Colonic mucosa (tissue), 4 donors: ENCODE data around the gene PCBD2. TPM values are rescaled to one million over a fixed set of nuclear protein-coding genes. Genes with fewer than 3 reads are reported as not detected.

Experiments
- DNase-seq: peaks from one replicate; pipeline ENCODE4 v3.0.0-alpha.2; 2020
- H3K27ac ChIP-seq: fragments of 200-600 bp; one replicate; pipeline ENCODE4 v1.8.0; 2021
- H3K27me3 ChIP-seq: fragments of 200-600 bp; one replicate; pipeline ENCODE4 v1.8.0; 2021
- H3K36me3 ChIP-seq: fragments of 200-600 bp; one replicate; pipeline ENCODE4 v1.8.0; 2021
- H3K4me1 ChIP-seq: fragments of 200-600 bp; one replicate; pipeline ENCODE4 v1.8.0; 2021; ENCODE audit warnings: mild to moderate bottlenecking
- H3K4me3 ChIP-seq: fragments of 200-600 bp; one replicate; pipeline ENCODE4 v1.8.0; 2021
- H3K9ac ChIP-seq, 2 donors: one replicate each; pipeline ENCODE4 v1.7.0; 2013; ENCODE audit warnings: control low read depth in 2 of 2, low read depth in 2 of 2, low read length in 2 of 2
- H3K9me3 ChIP-seq: fragments of 200-600 bp; one replicate; pipeline ENCODE4 v1.8.0; 2021
- intact Hi-C: fragments of 100-400 bp; cut with DNase I; formaldehyde crosslinking; loops from one replicate; pipeline ENCODE4 v1.14.1; 2022
- total RNA-seq, 2 donors: library from RNA; stranded (reverse); fragmentation: NEBNext Ultra II Directional in 1 of 2; extraction: Animal tissue kit (Norgen Biotek cat#: 25700) in 1 of 2; gene quantifications; one replicate each; pipeline ENCODE4 v1.2.1, GENCODE V29; 2021
- TF ChIP-seq, protein P1 (sequence below): fragments of 200-600 bp; IDR thresholded peaks from one replicate; pipeline ENCODE4 v1.8.0; 2022; ENCODE audit warnings: antibody characterized with exemption, mild to moderate bottlenecking
- donor health status: healthy.
- donor health status: DM: no; HTN: no; CAD: no.
- donor health status: DM: no; HTN: no; CAD: no.

The PCBD2 gene
- total RNA-seq, 2 donors from 2014 or later = 10.3 to 13.9 TPM

GRCh38 chr5:135004376-135004775, 99.4 kb downstream of the PCBD2 start:
- TF ChIP-seq, protein P1, sequence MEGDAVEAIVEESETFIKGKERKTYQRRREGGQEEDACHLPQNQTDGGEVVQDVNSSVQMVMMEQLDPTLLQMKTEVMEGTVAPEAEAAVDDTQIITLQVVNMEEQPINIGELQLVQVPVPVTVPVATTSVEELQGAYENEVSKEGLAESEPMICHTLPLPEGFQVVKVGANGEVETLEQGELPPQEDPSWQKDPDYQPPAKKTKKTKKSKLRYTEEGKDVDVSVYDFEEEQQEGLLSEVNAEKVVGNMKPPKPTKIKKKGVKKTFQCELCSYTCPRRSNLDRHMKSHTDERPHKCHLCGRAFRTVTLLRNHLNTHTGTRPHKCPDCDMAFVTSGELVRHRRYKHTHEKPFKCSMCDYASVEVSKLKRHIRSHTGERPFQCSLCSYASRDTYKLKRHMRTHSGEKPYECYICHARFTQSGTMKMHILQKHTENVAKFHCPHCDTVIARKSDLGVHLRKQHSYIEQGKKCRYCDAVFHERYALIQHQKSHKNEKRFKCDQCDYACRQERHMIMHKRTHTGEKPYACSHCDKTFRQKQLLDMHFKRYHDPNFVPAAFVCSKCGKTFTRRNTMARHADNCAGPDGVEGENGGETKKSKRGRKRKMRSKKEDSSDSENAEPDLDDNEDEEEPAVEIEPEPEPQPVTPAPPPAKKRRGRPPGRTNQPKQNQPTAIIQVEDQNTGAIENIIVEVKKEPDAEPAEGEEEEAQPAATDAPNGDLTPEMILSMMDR = no peak
- Histone ChIP-seq H3K4me1 (no peaks in the 10 kb centered on the region), H3K27ac (no peak overlapping the region), H3K9ac (no peak overlapping the region), H3K27me3 (no peaks in the 10 kb centered on the region), H3K36me3 (no peaks in the 10 kb centered on the region), H3K9me3 (no peaks in the 10 kb centered on the region), H3K4me3 (no peak overlapping the region)
- intact Hi-C loops = no loop called here
- DNase-seq = no peak

- H3K27ac ChIP-seq = no peak overlapping the region
- H3K4me3 ChIP-seq = no peak overlapping the region
- no peaks in the 10 kb centered on the region for H3K4me1 ChIP-seq
- TF ChIP-seq, protein P1 = no peak
- no peak overlapping the region for H3K9ac ChIP-seq
- H3K36me3 ChIP-seq = no peaks in the 10 kb centered on the region
- no peak for DNase-seq
- no peaks in the 10 kb centered on the region for H3K9me3 ChIP-seq
- no peaks in the 10 kb centered on the region for H3K27me3 ChIP-seq
- intact Hi-C loops = no loop called here
These were observed 100.1 kb downstream of the PCBD2 start for GRCh38 chr5:135005076-135005475.

- TF ChIP-seq, protein P1 = no peak
- Histone ChIP-seq H3K4me3 (no peak overlapping the region), H3K36me3 (no peaks in the 10 kb centered on the region), H3K27ac (no peak overlapping the region), H3K27me3 (no peaks in the 10 kb centered on the region), H3K4me1 (no peaks in the 10 kb centered on the region), H3K9me3 (no peaks in the 10 kb centered on the region), H3K9ac (no peak overlapping the region)
- intact Hi-C loops = no loop called here
- no peak for DNase-seq
These were observed 102.4 kb downstream of the PCBD2 start for GRCh38 chr5:135007305-135007704.

DNA sequence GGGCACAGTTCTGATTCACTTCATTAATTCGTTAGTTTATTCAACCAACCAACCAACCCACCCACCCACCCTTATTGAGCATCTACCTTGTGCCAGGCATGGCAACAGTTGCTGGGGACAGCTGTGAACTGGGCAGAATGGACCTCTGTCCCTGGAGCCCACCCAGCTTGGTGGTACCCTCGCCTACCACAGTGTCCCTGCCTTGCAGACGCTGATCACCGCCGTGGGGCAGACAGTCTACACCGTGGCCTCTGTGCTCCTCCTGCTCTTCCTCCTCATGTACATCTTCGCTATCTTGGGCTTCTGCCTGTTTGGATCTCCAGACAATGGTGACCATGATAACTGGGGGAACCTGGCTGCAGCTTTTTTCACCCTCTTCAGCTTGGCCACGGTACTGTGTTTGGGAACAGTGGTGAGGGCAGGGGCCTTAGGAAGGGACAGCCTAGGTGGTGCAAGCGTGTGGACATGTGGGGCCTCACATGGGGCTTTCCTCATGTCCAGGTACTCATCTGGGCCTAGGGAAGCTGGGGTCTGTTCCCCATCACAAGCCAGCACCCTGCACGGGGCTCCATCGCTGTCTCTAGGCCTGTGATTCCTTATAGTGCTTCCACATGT, 102.9 kb downstream of the PCBD2 start:
- TF ChIP-seq, protein P1 = no peak
- Histone ChIP-seq H3K27ac (no peak overlapping the region), H3K4me1 (no peaks in the 10 kb centered on the region), H3K36me3 (no peaks in the 10 kb centered on the region), H3K4me3 (no peak overlapping the region), H3K9ac (no peak overlapping the region), H3K27me3 (no peaks in the 10 kb centered on the region), H3K9me3 (no peaks in the 10 kb centered on the region)
- intact Hi-C loops = no loop called here
- no peak for DNase-seq

DNA sequence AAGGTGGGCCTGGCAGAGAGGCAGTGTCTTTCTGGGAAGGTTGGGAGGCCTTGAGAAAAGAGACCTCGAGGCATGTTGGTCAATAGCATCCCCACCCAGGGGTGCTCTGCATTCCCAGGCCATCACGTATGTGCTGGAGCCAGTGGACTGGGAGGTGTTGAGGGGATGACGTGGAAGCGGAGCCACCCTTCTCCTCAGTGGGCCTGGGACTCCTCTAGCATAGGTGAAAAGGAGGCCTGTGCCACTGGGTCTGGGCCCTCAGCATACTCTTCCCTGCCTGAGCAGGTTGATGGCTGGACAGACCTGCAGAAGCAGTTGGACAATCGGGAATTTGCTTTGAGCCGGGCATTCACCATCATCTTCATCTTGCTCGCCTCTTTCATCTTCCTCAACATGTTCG, 103.6 kb downstream of the PCBD2 start:
- no peak overlapping the region for H3K9ac ChIP-seq
- H3K27me3 ChIP-seq = no peaks in the 10 kb centered on the region
- no peaks in the 10 kb centered on the region for H3K4me1 ChIP-seq
- DNase-seq = no peak
- no peaks in the 10 kb centered on the region for H3K9me3 ChIP-seq
- no peak overlapping the region for H3K4me3 ChIP-seq
- TF ChIP-seq, protein P1 = no peak
- intact Hi-C loops = no loop called here
- H3K27ac ChIP-seq = no peak overlapping the region
- H3K36me3 ChIP-seq = no peaks in the 10 kb centered on the region
